Brain microvascular endothelial cell (primary cell): Measurements from ENCODE around the gene NPBWR2.
"Not testable (repeated sequence)": the region's sequence is repeated elsewhere in the genome, so short reads cannot be mapped to it uniquely, and the experiment has no call there.

Experiments
- DNase-seq: peaks from one replicate; pipeline ENCODE4 v3.0.0-alpha.2; 2020
- H3K27ac ChIP-seq: fragments of 250-450 bp; sonication (Bioruptor Pico); 2 replicates; pipeline ENCODE4 v1.5.1; 2020; ENCODE audit warnings: mild to moderate bottlenecking, moderate library complexity
- H3K27me3 ChIP-seq: fragments of 250-450 bp; sonication (Bioruptor Pico); replicated peaks from 2 replicates; pipeline ENCODE4 v1.5.1; 2020; ENCODE audit warnings: mild to moderate bottlenecking
- H3K36me3 ChIP-seq: fragments of 250-450 bp; sonication (Bioruptor Pico); replicated peaks from 2 replicates; pipeline ENCODE4 v1.5.1; 2020; ENCODE audit warnings: mild to moderate bottlenecking
- H3K4me3 ChIP-seq: 2 replicates; pipeline ENCODE4 v1.5.1; 2011; ENCODE audit warnings: low read depth, mild to moderate bottlenecking, control low read depth, low read length, moderate library complexity
- CTCF ChIP-seq: IDR thresholded peaks from 2 replicates; pipeline ENCODE4 v1.5.1; 2011; ENCODE audit warnings: low read depth, mild to moderate bottlenecking, moderate library complexity, low read length, control low read depth, inconsistent platforms; ENCODE audit errors: missing control alignments
- in situ Hi-C: cut with HindIII; loops from 2 replicates; pipeline ENCODE4 v1.10.0; 2017; ENCODE audit warnings: low sequenced_read_pairs, low pct_ligation_motif_present

NPBWR2 gene

DNA sequence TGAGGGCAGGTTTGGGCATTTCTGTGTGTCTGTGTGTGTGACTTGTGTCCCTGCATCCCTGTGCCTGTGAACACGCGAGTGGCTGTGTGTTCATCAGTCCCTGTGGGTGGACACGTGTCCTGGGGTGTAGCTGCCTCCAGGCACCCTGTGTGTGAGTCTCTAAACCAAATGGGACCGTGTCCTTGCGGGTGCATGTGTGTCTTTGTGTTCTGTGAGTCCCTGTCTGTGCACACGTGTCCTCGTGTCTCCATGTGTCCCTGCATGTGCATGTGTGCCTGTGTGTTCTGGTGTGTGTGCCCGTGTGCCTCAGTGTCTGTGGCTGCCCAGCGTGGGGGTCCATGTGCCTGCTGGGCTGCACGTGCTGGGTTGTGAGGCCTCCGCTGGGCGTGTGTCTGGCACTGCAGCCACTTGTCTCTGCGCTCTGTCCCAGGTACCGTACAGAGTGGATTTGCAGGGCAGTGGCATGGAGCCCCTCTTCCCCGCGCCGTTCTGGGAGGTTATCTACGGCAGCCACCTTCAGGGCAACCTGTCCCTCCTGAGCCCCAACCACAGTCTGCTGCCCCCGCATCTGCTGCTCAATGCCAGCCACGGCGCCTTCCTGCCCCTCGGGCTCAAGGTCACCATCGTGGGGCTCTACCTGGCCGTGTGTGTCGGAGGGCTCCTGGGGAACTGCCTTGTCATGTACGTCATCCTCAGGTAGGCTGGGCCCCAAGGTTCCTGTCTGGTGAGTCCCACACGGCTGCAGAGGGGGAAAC, 14.9 kb downstream of the NPBWR2 start:
- no peak for TF ChIP-seq CTCF
- in situ Hi-C loops: no loop called here
- no peak overlapping the region for H3K4me3 ChIP-seq
- peaks cover 7% of the 10 kb centered on the region for H3K27me3 ChIP-seq
- DNase-seq: no peak
- H3K36me3 ChIP-seq: no peaks in the 10 kb centered on the region
- H3K27ac ChIP-seq: no peak overlapping the region

DNA sequence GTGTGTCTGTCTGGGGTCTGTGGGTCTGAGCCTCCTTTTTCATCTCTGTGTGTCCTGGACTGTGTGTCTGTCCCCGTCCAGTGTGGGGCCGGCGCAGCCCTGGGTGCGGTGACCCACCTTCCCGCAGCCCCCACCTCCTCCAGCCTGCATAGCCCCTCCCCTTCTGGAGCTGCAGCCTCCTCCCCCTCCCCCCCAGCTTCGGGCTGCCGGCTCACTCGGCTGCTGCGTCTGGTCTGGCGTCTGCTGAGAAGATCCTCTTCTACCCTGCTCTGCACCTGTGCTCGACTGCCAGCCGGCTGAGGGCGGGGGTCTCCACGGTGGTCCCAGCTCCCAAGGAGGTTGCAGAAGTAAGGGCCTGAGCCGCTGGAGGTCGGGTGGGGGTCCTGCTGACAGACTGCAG, 15.6 kb downstream of the NPBWR2 start:
- no peaks in the 10 kb centered on the region for H3K36me3 ChIP-seq
- H3K27ac ChIP-seq: no peak overlapping the region
- in situ Hi-C loops: no loop called here
- no peak for TF ChIP-seq CTCF
- H3K27me3 ChIP-seq: peaks cover 7% of the 10 kb centered on the region
- no peak overlapping the region for H3K4me3 ChIP-seq
- no peak for DNase-seq

- no peak for TF ChIP-seq CTCF
- Histone ChIP-seq H3K4me3 (no peak overlapping the region), H3K36me3 (no peaks in the 10 kb centered on the region), H3K27me3 (peaks cover 7% of the 10 kb centered on the region), H3K27ac (no peak overlapping the region)
- no peak for DNase-seq
- in situ Hi-C loops: no loop called here
These were observed 16.0 kb downstream of the NPBWR2 start for GRCh38 chr20:64091340-64091739.

DNA sequence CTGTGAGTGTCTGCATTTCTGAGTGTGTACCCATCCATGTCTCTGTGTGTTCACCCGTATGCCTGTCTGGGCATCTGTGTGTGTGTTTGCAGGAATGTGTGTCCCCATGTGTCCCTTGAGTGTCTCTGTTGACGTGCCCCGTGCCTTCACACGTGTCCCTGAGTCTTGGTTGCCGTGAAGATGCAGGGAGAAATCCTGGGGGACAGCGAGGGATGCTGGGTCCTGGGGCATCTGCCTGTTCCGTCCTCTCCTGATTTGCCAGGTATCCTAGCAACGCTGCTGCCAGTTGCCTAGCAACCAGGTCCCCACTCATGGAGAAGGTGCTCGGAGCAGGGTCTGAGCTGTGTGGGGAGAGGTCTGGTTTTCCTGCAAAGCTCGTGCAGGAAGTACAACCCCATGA, 17.2 kb downstream of the NPBWR2 start:
- Histone ChIP-seq H3K27me3 (peaks cover 19% of the 10 kb centered on the region), H3K27ac (no peak overlapping the region), H3K36me3 (no peaks in the 10 kb centered on the region), H3K4me3 (no peak overlapping the region)
- DNase-seq: no peak
- TF ChIP-seq CTCF: no peak
- in situ Hi-C loops: no loop called here

DNA sequence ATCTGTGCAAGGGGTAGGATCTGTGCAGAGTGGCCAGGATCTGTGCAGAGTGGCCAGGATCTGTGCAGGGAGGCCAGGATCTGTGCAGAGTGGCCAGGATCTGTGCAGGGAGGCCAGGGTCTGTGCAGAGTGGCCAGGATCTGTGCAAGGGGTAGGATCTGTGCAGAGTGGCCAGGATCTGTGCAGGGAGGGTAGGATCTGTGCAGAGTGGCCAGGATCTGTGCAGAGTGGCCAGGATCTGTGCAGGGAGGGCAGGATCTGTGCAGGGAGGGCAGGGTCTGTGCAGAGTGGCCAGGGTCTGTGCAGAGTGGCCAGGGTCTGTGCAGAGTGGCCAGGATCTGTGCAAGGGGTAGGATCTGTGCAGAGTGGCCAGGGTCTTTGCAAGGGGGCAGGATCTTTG, 18.8 kb downstream of the NPBWR2 start:
- H3K27ac ChIP-seq, H3K4me3 ChIP-seq, DNase-seq, H3K36me3 ChIP-seq, in situ Hi-C loops: not testable (repeated sequence)
- H3K27me3 ChIP-seq: peaks cover 34% of the 10 kb centered on the region

DNA sequence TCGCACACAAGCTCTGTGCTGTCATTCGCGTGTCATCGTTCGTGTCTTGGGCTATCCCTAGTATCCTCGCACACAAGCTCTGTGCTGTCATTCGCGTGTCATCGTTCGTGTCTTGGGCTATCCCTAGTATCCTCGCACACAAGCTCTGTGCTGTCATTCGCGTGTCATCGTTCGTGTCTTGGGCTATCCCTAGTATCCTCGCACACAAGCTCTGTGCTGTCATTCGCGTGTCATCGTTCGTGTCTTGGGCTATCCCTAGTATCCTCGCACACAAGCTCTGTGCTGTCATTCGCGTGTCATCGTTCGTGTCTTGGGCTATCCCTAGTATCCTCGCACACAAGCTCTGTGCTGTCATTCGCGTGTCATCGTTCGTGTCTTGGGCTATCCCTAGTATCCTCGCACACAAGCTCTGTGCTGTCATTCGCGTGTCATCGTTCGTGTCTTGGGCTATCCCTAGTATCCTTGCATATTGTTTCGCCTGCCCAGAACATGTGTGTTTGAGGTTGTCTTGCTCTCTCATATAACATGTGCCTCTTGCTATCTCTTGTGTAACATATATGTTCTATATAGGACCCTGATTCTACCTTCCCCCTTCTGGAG, 20.0 kb downstream of the NPBWR2 start:
- DNase-seq, H3K27ac ChIP-seq, H3K36me3 ChIP-seq, in situ Hi-C loops, H3K4me3 ChIP-seq: not testable (repeated sequence)
- H3K27me3 ChIP-seq: peaks cover 34% of the 10 kb centered on the region

DNA sequence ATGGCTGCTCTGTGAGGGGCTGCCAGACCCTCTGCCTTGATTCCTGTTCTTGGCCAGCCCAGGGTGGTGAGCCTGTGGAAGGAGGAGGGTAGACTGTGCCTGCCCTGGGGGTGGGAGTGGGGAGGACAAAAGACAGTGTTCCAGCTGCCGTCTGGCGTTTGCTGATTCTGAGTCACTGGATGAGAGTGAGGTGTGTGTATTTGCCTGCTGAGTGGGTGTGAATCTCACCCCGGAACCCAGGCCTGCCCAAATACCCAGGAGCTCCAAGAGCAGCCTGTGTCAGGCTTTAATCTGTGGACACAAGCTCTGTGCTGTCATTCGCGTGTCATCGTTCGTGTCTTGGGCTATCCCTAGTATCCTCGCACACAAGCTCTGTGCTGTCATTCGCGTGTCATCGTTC, 20.6 kb downstream of the NPBWR2 start:
- Histone ChIP-seq H3K27me3 (peaks cover 34% of the 10 kb centered on the region), H3K4me3 (no peak overlapping the region), H3K27ac (no peak overlapping the region), H3K36me3 (no peaks in the 10 kb centered on the region)
- in situ Hi-C loops: no loop called here
- TF ChIP-seq CTCF: no peak
- DNase-seq: no peak
